ENCODE data around the gene TAS2R39. TPM values are rescaled to one million over a fixed set of nuclear protein-coding genes. Genes with fewer than 3 reads are reported as not detected.
"Not testable (repeated sequence)": the region's sequence is repeated elsewhere in the genome, so short reads cannot be mapped to it uniquely, and the experiment has no call there.

TAS2R39 gene
- total RNA-seq, 1 donor, result not detected

GRCh38 chr7:143171697-143172096, 11.5 kb upstream of the TAS2R39 start:
- no peaks in the 10 kb centered on the region for H3K79me2 ChIP-seq (ENCODE audit: insufficient read depth, low read length)
- H2AFZ ChIP-seq (ENCODE audit: low read length), result no peak overlapping the region
- no peak overlapping the region for H3K4me3 ChIP-seq (ENCODE audit: insufficient read depth, low read length)

GRCh38 chr7:143172354-143172753, 10.9 kb upstream of the TAS2R39 start:
- Histone ChIP-seq H4K20me1 (ENCODE audit: insufficient read depth, low read length) (no peaks in the 10 kb centered on the region), H3K4me1 (ENCODE audit: insufficient read depth, low read length) (no peaks in the 10 kb centered on the region), H3K79me2 (ENCODE audit: insufficient read depth, low read length) (no peaks in the 10 kb centered on the region), H3K27ac (ENCODE audit: low read depth, low read length) (no peak overlapping the region), H3K36me3 (ENCODE audit: insufficient read depth, low read length) (no peaks in the 10 kb centered on the region), H3K27me3 (ENCODE audit: insufficient read depth, low read length) (no peaks in the 10 kb centered on the region), H2AFZ (ENCODE audit: low read length) (peak overlapping the region; percentile 53), H3K4me3 (ENCODE audit: insufficient read depth, low read length) (peak overlapping the region; percentile 57), H3K4me2 (ENCODE audit: insufficient read depth, low read length) (peak overlapping the region; percentile 62), H3K9me3 (ENCODE audit: low read depth, low read length) (no peaks in the 10 kb centered on the region)
- TF ChIP-seq CTCF (IDR thresholded peaks at IDR 0.05; ENCODE audit: extremely low read depth, low read depth, low read length), result no peak
- DNase-seq (ENCODE audit: insufficient read length, low spot score, missing footprints), result peak; percentile 18

More at GRCh38 chr7:143171697-143172096, 11.5 kb upstream of the TAS2R39 start:
- peak; percentile 56 for DNase-seq (ENCODE audit: insufficient read length, low spot score, missing footprints)
- Histone ChIP-seq H4K20me1 (ENCODE audit: insufficient read depth, low read length) (no peaks in the 10 kb centered on the region), H3K4me1 (ENCODE audit: insufficient read depth, low read length) (no peaks in the 10 kb centered on the region), H3K27ac (ENCODE audit: low read depth, low read length) (no peak overlapping the region), H3K36me3 (ENCODE audit: insufficient read depth, low read length) (no peaks in the 10 kb centered on the region), H3K27me3 (ENCODE audit: insufficient read depth, low read length) (no peaks in the 10 kb centered on the region), H3K4me2 (ENCODE audit: insufficient read depth, low read length) (no peak overlapping the region), H3K9me3 (ENCODE audit: low read depth, low read length) (no peaks in the 10 kb centered on the region)
- TF ChIP-seq CTCF (IDR thresholded peaks at IDR 0.05; ENCODE audit: extremely low read depth, low read depth, low read length), result no peak

GRCh38 chr7:143176128-143176527, 7.1 kb upstream of the TAS2R39 start:
- H2AFZ ChIP-seq (ENCODE audit: low read length), result no peak overlapping the region
- H3K36me3 ChIP-seq (ENCODE audit: insufficient read depth, low read length), result no peaks in the 10 kb centered on the region
- no peaks in the 10 kb centered on the region for H4K20me1 ChIP-seq (ENCODE audit: insufficient read depth, low read length)
- H3K27ac ChIP-seq (ENCODE audit: low read depth, low read length), result no peak overlapping the region
- no peak overlapping the region for H3K4me2 ChIP-seq (ENCODE audit: insufficient read depth, low read length)
- H3K79me2 ChIP-seq (ENCODE audit: insufficient read depth, low read length), result no peaks in the 10 kb centered on the region
- no peak overlapping the region for H3K4me3 ChIP-seq (ENCODE audit: insufficient read depth, low read length)
- no peak for TF ChIP-seq CTCF (IDR thresholded peaks at IDR 0.05; ENCODE audit: extremely low read depth, low read depth, low read length)
- H3K4me1 ChIP-seq (ENCODE audit: insufficient read depth, low read length), result no peaks in the 10 kb centered on the region
- no peak for DNase-seq (ENCODE audit: insufficient read length, low spot score, missing footprints)
- H3K9me3 ChIP-seq (ENCODE audit: low read depth, low read length), result peaks cover 2% of the 10 kb centered on the region
- H3K27me3 ChIP-seq (ENCODE audit: insufficient read depth, low read length), result no peaks in the 10 kb centered on the region

- no peaks in the 10 kb centered on the region for H3K79me2 ChIP-seq (ENCODE audit: insufficient read depth, low read length)
- no peak for DNase-seq (ENCODE audit: insufficient read length, low spot score, missing footprints)
- no peak for TF ChIP-seq CTCF (IDR thresholded peaks at IDR 0.05; ENCODE audit: extremely low read depth, low read depth, low read length)
Measured at GRCh38 chr7:143177374-143178119, 5.7 kb upstream of the TAS2R39 start.

GRCh38 chr7:143180771-143181170, 2.4 kb upstream of the TAS2R39 start:
- not testable (repeated sequence) for H3K4me1 ChIP-seq (ENCODE audit: insufficient read depth, low read length); H3K4me3 ChIP-seq (ENCODE audit: insufficient read depth, low read length); H2AFZ ChIP-seq (ENCODE audit: low read length); H3K27ac ChIP-seq (ENCODE audit: low read depth, low read length); H4K20me1 ChIP-seq (ENCODE audit: insufficient read depth, low read length); H3K79me2 ChIP-seq (ENCODE audit: insufficient read depth, low read length); H3K36me3 ChIP-seq (ENCODE audit: insufficient read depth, low read length); DNase-seq (ENCODE audit: insufficient read length, low spot score, missing footprints); H3K27me3 ChIP-seq (ENCODE audit: insufficient read depth, low read length); H3K9me3 ChIP-seq (ENCODE audit: low read depth, low read length); H3K4me2 ChIP-seq (ENCODE audit: insufficient read depth, low read length)

More at GRCh38 chr7:143177374-143178119, 5.7 kb upstream of the TAS2R39 start:
- Histone ChIP-seq H3K4me2 (ENCODE audit: insufficient read depth, low read length) (no peak overlapping the region), H4K20me1 (ENCODE audit: insufficient read depth, low read length) (no peaks in the 10 kb centered on the region), H3K4me3 (ENCODE audit: insufficient read depth, low read length) (no peak overlapping the region), H2AFZ (ENCODE audit: low read length) (no peak overlapping the region), H3K27me3 (ENCODE audit: insufficient read depth, low read length) (no peaks in the 10 kb centered on the region), H3K36me3 (ENCODE audit: insufficient read depth, low read length) (no peaks in the 10 kb centered on the region), H3K9me3 (ENCODE audit: low read depth, low read length) (peaks cover 2% of the 10 kb centered on the region), H3K27ac (ENCODE audit: low read depth, low read length) (no peak overlapping the region), H3K4me1 (ENCODE audit: insufficient read depth, low read length) (no peaks in the 10 kb centered on the region)
